ENCODE measurements around the gene NOSIP.

NOSIP gene

DNA sequence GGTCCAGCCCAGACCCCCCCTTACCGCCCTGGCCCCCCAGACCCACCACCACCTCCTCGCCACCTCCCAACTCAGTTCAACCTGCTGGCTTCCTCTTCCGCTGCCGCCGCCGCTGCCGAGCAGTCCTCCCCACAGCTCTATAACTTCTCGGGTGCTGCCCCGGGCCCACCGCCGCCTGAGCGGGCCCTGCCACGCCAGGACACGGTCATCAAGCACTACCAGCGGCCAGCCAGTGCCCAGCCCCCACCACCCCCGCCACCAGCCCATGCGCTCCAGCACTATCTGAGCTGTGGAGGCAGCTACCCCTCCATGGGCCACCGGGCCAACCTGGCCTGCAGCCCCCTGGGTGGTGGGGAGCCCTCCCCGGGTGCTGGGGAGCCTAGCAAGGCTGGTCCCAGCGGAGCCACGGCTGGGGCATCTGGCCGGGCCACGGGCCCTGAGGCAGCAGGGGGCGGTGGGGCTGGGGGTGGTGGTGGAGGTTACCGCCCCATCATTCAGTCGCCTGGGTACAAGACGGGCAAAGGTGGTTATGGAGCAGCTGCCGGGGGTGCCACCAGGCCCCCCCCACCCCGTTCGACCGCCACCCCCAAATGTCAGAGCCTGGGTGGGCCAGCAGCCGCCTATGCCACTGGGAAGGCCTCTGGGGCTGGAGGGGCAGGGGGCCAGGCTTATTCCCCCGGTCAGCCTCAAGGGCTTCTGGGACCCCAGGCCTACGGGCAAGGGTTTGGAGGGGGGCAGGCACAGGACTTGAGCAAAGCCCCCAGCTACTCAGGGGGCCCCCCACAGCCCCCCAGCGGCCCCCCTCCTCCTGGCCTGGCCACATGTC lies 14.8 kb upstream of the NOSIP start:
- Histone ChIP-seq H3K4me3 (ENCODE audit: extremely low read depth, insufficient read depth, low read length, poor library complexity, severe bottlenecking) (no peak overlapping the region), H3K4me1 (ENCODE audit: control insufficient read depth, insufficient read depth, low read length, poor library complexity, severe bottlenecking) (peaks cover 5% of the 10 kb centered on the region), H3K36me3 (ENCODE audit: control insufficient read depth, insufficient read depth, low read length) (peaks cover 64% of the 10 kb centered on the region), H3K9me3 (ENCODE audit: control insufficient read depth, low read length) (no peaks in the 10 kb centered on the region), H3K27ac (ENCODE audit: low read depth, low read length, severe bottlenecking) (no peak overlapping the region)
- WGBS, 2 experiments (ENCODE audit: insufficient coverage in 2 of 2): 92 to 95% methylated on average over 21 to 25 of the region's 35 CpGs

- H3K4me1 ChIP-seq (ENCODE audit: control insufficient read depth, insufficient read depth, low read length, poor library complexity, severe bottlenecking): peaks cover 5% of the 10 kb centered on the region
- no peak overlapping the region for H3K27ac ChIP-seq (ENCODE audit: low read depth, low read length, severe bottlenecking)
Measured at GRCh38 chr19:49594157-49594992, 14.0 kb upstream of the NOSIP start.

GRCh38 chr19:49593233-49594113 lies 13.1 kb upstream of the NOSIP start:
- 11 to 14% methylated on average over 16 to 21 of the region's 27 CpGs for WGBS, 2 experiments (ENCODE audit: insufficient coverage in 2 of 2)
- Histone ChIP-seq H3K4me1 (ENCODE audit: control insufficient read depth, insufficient read depth, low read length, poor library complexity, severe bottlenecking) (peaks cover 5% of the 10 kb centered on the region), H3K4me3 (ENCODE audit: extremely low read depth, insufficient read depth, low read length, poor library complexity, severe bottlenecking) (peak overlapping the region; percentile 93), H3K36me3 (ENCODE audit: control insufficient read depth, insufficient read depth, low read length) (peaks cover 47% of the 10 kb centered on the region), H3K9me3 (ENCODE audit: control insufficient read depth, low read length) (no peaks in the 10 kb centered on the region), H3K27ac (ENCODE audit: low read depth, low read length, severe bottlenecking) (peak overlapping the region; percentile 72)

More at GRCh38 chr19:49594157-49594992, 14.0 kb upstream of the NOSIP start:
- H3K4me3 ChIP-seq (ENCODE audit: extremely low read depth, insufficient read depth, low read length, poor library complexity, severe bottlenecking): no peak overlapping the region
- H3K9me3 ChIP-seq (ENCODE audit: control insufficient read depth, low read length): no peaks in the 10 kb centered on the region
- 96% methylated on average over 28 to 35 of the region's 35 CpGs for WGBS, 2 experiments (ENCODE audit: insufficient coverage in 2 of 2)
- H3K36me3 ChIP-seq (ENCODE audit: control insufficient read depth, insufficient read depth, low read length): peaks cover 56% of the 10 kb centered on the region

DNA sequence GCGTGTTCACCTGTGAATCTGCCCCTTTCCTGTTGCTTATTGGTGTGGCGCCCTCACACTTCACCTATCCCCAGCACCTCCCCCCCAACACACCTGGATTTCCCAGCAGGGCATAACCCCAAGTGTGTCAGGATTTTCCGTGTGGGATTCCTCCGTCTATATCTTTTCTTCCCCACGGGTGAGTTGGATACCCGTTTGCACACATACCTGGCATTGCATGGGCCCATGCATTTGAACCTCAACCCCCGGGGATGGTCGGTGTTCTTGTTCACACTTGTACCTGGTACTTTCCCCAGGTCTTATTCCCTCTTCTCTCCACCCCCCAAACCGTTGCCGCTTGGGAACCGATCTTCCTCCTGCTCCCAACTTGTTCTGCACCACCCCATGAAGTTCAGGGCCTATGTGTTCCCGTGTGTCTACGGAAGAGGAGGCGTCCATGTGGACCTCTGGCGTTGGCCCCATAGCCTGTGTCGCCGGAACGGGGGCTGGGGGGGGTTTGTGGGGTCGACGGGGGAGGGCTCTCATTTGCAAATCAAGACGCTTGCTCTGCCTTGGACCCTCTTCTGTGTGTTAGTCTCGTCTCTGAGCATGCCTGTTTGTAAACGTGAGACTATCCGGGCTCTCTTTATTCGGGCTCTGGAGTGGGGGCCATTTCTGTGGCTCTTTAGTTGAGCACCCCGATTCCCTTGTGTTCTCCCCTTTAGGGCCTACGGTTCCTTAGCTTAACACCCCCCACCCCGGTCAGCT lies 12.3 kb upstream of the NOSIP start:
- H3K27ac ChIP-seq (ENCODE audit: low read depth, low read length, severe bottlenecking): peak overlapping the region; percentile 72
- peaks cover 5% of the 10 kb centered on the region for H3K4me1 ChIP-seq (ENCODE audit: control insufficient read depth, insufficient read depth, low read length, poor library complexity, severe bottlenecking)
- peaks cover 39% of the 10 kb centered on the region for H3K36me3 ChIP-seq (ENCODE audit: control insufficient read depth, insufficient read depth, low read length)
- WGBS, 2 experiments (ENCODE audit: insufficient coverage in 2 of 2): 1 to 3% methylated on average over 17 to 26 of the region's 28 CpGs
- peak overlapping the region; percentile 93 for H3K4me3 ChIP-seq (ENCODE audit: extremely low read depth, insufficient read depth, low read length, poor library complexity, severe bottlenecking)
- H3K9me3 ChIP-seq (ENCODE audit: control insufficient read depth, low read length): no peaks in the 10 kb centered on the region

- H3K9me3 ChIP-seq (ENCODE audit: control insufficient read depth, low read length): no peaks in the 10 kb centered on the region
- WGBS, 2 experiments (ENCODE audit: insufficient coverage in 2 of 2): 1% methylated on average over 32 to 33 of the region's 51 CpGs
- peaks cover 31% of the 10 kb centered on the region for H3K36me3 ChIP-seq (ENCODE audit: control insufficient read depth, insufficient read depth, low read length)
- peak overlapping the region; percentile 93 for H3K4me3 ChIP-seq (ENCODE audit: extremely low read depth, insufficient read depth, low read length, poor library complexity, severe bottlenecking)
- H3K27ac ChIP-seq (ENCODE audit: low read depth, low read length, severe bottlenecking): peak overlapping the region; percentile 76
- H3K4me1 ChIP-seq (ENCODE audit: control insufficient read depth, insufficient read depth, low read length, poor library complexity, severe bottlenecking): peaks cover 5% of the 10 kb centered on the region
Measured at GRCh38 chr19:49591731-49592485, 11.6 kb upstream of the NOSIP start.

- peak within 1 kb of the TSS; percentile 93 for H3K4me3 ChIP-seq (ENCODE audit: extremely low read depth, insufficient read depth, low read length, poor library complexity, severe bottlenecking)
- WGBS, 2 experiments (ENCODE audit: insufficient coverage in 2 of 2): 0% methylated on average over 6 to 11 of the region's 66 CpGs
- H3K27ac ChIP-seq (ENCODE audit: low read depth, low read length, severe bottlenecking): peak within 1 kb of the TSS; percentile 86
- H3K9me3 ChIP-seq (ENCODE audit: control insufficient read depth, low read length): no peaks in the 10 kb centered on the region
- peaks cover 24% of the 10 kb centered on the region for H3K36me3 ChIP-seq (ENCODE audit: control insufficient read depth, insufficient read depth, low read length)
- peaks cover 5% of the 10 kb centered on the region for H3K4me1 ChIP-seq (ENCODE audit: control insufficient read depth, insufficient read depth, low read length, poor library complexity, severe bottlenecking)
Measured at GRCh38 chr19:49590971-49591730, 10.8 kb upstream of the NOSIP start, which contains the start of gene PRR12. TSS of gene PRR12 (plus strand) at chr19:49591182. CDS start at chr19:49591655, 473 bp downstream.

DNA sequence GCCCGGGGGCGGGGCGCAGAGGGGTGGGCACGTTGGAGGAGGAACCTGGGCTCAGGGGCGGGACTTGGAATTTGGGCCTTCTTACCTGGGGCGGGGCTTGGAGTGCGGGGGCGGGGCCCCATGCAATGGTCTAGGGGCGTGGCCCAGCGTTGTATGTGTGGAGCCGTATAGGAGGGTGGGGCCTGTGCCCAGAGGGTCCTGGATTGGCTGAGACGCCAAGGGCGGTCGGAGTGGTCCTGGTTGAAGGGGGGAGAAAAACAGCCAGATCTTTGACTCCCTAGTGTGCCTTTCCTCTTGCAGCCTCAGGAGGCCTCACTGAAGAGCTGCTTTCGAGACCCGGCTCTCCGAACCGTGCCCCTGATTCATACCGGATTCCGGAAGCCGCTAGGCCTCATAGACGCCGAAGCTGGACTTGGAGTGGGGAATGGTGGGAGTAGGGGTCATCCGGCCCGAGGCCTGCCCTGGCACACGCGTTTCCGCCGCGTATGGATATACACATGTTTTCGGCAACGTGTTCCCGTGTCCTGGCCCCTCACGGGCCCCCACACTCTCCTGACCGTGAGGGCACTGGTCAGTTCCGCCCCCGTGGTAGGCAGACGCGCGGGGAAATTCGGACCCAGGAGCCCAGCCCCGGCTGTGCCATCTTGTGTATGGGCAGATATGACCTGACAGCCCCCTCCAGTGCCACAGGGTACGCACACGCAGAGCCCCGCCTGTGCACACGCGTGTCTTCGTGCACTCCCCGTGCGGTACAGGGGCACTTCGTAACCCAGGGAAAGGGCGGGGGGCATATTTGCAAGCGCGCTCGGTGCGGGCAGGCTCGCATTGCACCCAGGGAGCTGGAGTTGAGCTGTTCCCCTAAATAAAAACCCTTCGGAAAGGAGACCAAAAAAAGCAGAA lies 10.0 kb upstream of the NOSIP start:
- Histone ChIP-seq H3K4me3 (ENCODE audit: extremely low read depth, insufficient read depth, low read length, poor library complexity, severe bottlenecking) (peak overlapping the region; percentile 93), H3K9me3 (ENCODE audit: control insufficient read depth, low read length) (no peaks in the 10 kb centered on the region), H3K4me1 (ENCODE audit: control insufficient read depth, insufficient read depth, low read length, poor library complexity, severe bottlenecking) (peaks cover 5% of the 10 kb centered on the region), H3K36me3 (ENCODE audit: control insufficient read depth, insufficient read depth, low read length) (peaks cover 15% of the 10 kb centered on the region), H3K27ac (ENCODE audit: low read depth, low read length, severe bottlenecking) (peak overlapping the region; percentile 86)
- WGBS, 2 experiments (ENCODE audit: insufficient coverage in 2 of 2): 1% methylated on average over 43 to 46 of the region's 58 CpGs

DNA sequence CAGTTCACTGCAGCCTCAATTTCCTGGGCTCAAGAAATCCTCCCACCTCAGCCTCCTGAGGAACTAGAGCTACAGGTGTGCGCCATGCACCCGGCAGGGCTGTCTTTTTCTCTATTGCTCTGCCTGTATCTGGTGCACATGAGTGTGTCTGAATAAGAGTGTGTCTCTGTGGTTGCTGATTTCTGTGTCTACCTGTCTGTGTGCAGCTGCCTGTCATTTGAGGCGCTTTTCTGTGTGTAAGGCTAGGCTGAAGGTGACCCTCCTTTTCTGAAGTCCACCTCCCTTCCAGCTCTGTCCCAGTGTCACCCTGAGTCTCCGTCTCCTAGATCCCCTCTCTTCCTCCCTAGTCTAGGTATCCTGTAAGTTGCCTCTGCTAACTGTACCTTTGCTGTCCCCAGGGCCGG lies 9.1 kb upstream of the NOSIP start:
- peaks cover 9% of the 10 kb centered on the region for H3K4me1 ChIP-seq (ENCODE audit: control insufficient read depth, insufficient read depth, low read length, poor library complexity, severe bottlenecking)
- peaks cover 10% of the 10 kb centered on the region for H3K36me3 ChIP-seq (ENCODE audit: control insufficient read depth, insufficient read depth, low read length)
- no peaks in the 10 kb centered on the region for H3K9me3 ChIP-seq (ENCODE audit: control insufficient read depth, low read length)
- H3K27ac ChIP-seq (ENCODE audit: low read depth, low read length, severe bottlenecking): no peak overlapping the region
- H3K4me3 ChIP-seq (ENCODE audit: extremely low read depth, insufficient read depth, low read length, poor library complexity, severe bottlenecking): no peak overlapping the region
- 55 to 81% methylated on average over 2 to 3 of the region's 5 CpGs for WGBS, 2 experiments (ENCODE audit: insufficient coverage in 2 of 2)
